ENCODE data around the gene PALM3. TPM values are rescaled to one million over a fixed set of nuclear protein-coding genes. Genes with fewer than 3 reads are reported as not detected.

Gene PALM3
- total RNA-seq, 1 experiment from 2014 or later, result 8.1 TPM

GRCh38 chr19:14080887-14081796, 19.3 kb upstream of the PALM3 start:
- H3K36me3 ChIP-seq (replicated peaks; ENCODE audit: control insufficient read depth, insufficient read depth, low read length), result no peaks in the 10 kb centered on the region
- DNase-seq, result peak; percentile 97
- H3K27me3 ChIP-seq (ENCODE audit: control insufficient read depth, insufficient read depth, low read length), result peaks cover 12% of the 10 kb centered on the region
- peak overlapping the region; percentile 71 for H3K4me3 ChIP-seq (ENCODE audit: insufficient read depth, low read depth, low read length)

- DNase-seq, result no peak
- Histone ChIP-seq H3K4me3 (ENCODE audit: insufficient read depth, low read depth, low read length) (no peak overlapping the region), H3K36me3 (replicated peaks; ENCODE audit: control insufficient read depth, insufficient read depth, low read length) (no peaks in the 10 kb centered on the region), H3K27me3 (ENCODE audit: control insufficient read depth, insufficient read depth, low read length) (peaks cover 25% of the 10 kb centered on the region)
Observed at GRCh38 chr19:14078411-14078810, 16.5 kb upstream of the PALM3 start.

DNA sequence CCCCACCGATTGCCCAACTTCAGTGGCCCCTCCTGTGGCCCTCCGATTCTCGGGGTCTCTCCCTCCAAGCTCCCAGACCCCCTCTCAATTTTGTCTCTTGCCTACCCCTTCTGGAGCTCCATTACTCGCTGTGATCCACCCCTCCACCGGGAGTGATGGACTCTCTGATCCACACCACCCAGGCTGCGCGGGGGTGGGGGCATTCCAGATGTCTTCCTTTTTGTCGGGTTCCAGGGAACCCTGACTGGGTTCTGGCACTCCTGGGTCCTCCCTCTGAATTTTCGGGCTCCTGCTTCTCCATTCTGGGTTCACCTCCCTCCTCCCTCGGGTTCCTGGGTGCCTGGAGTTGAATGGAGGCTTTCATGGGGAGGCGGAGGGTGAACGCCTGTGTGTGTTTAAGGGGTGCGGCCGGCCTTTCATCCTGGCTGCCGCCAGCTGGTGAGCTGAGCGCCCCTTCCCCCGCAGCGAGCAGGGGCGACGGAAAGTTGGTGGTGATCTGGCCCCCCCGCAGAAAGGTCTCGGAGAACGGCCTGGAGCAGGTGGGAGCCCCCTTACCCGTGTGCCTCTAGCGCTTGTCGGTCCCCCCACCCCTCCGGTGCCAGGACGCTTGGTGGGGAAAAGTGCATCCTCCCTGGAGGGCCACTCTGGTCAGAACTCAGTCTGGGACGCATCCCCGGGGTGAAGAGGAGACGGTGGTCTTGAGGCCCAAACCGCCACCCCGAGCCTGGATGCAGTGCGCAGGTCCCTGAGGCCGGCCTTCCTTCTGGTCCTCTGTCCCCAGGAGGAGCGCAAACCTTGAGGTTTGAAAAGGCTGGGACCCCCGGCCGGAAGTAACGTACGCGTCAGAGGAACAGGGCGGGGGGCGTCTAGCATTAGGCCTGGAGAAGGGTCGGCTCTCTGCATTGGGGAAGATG, 12.3 kb upstream of the PALM3 start:
- Histone ChIP-seq H3K36me3 (replicated peaks; ENCODE audit: control insufficient read depth, insufficient read depth, low read length) (no peaks in the 10 kb centered on the region), H3K4me3 (ENCODE audit: insufficient read depth, low read depth, low read length) (peak overlapping the region; percentile 48), H3K27me3 (ENCODE audit: control insufficient read depth, insufficient read depth, low read length) (peaks cover 40% of the 10 kb centered on the region)
- DNase-seq, result peak; percentile 56

DNA sequence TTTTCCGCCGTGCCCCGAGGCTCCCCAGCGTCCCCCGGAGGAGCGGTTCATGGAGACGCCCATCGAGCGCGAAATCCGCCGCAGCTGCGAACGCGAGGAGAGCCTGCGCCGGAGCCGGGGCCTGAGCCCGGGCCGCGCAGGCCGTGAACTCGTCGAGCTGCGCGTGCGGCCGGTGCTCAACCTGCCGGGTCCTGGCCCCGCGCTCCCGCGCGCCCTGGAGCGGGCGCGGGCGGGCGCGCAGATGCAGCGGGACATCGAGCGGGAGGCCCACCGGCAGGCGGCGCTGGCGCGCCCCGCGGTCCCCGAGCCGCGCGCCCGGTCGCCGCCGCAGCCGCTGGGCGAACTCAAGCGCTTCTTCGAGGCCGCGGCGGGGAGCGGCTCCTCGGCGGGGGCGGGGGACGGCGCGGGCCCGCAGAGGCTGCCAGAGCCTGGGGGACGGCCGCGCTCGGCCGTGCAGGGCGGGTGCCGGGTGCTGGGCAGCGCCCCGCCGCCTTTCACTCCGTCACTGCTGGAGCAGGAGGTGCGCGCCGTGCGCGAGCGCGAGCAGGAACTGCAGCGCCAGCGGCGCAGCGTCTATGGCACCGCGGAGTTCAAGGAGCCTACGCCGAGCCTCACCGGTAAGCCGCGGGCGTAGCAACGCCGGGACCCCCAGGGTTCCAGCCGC, 11.5 kb upstream of the PALM3 start:
- peak overlapping the region; percentile 48 for H3K4me3 ChIP-seq (ENCODE audit: insufficient read depth, low read depth, low read length)
- peaks cover 40% of the 10 kb centered on the region for H3K27me3 ChIP-seq (ENCODE audit: control insufficient read depth, insufficient read depth, low read length)
- DNase-seq, result peak; percentile 90
- no peaks in the 10 kb centered on the region for H3K36me3 ChIP-seq (replicated peaks; ENCODE audit: control insufficient read depth, insufficient read depth, low read length)

GRCh38 chr19:14072535-14073260, 10.8 kb upstream of the PALM3 start, which contains the start of gene MISP3:
TSS of gene MISP3 (plus strand) at chr19:14072786. CDS start at chr19:14073310, 524 bp downstream.
- peak; percentile 74 for DNase-seq
- peaks cover 40% of the 10 kb centered on the region for H3K27me3 ChIP-seq (ENCODE audit: control insufficient read depth, insufficient read depth, low read length)
- H3K4me3 ChIP-seq (ENCODE audit: insufficient read depth, low read depth, low read length), result peak within 1 kb of the TSS; percentile 48
- H3K36me3 ChIP-seq (replicated peaks; ENCODE audit: control insufficient read depth, insufficient read depth, low read length), result no peaks in the 10 kb centered on the region

- no peak overlapping the region for H3K4me3 ChIP-seq (ENCODE audit: insufficient read depth, low read depth, low read length)
- H3K27me3 ChIP-seq (ENCODE audit: control insufficient read depth, insufficient read depth, low read length), result peaks cover 38% of the 10 kb centered on the region
- H3K36me3 ChIP-seq (replicated peaks; ENCODE audit: control insufficient read depth, insufficient read depth, low read length), result no peaks in the 10 kb centered on the region
- peak; percentile 7 for DNase-seq
Observed at GRCh38 chr19:14070268-14071050, 8.6 kb upstream of the PALM3 start.

DNA sequence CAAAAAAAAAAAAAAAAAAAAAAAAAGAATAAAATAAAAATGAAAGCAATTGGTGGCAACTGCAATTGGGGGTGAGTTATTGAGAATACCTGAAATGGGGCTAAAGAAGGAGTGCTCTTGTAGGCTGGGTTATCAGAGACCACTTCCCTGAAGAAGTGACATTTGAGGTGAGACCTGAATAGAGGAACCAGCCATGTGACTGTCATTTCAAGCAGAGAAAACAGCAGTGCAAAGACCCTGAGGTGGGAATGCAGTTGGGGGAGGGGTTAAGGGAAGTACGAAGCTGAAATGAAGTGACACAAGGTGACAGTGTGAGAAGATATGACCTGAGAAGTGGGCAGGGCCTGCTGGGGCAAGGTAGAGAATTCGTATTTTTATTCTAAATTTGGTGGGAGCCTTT, 4.3 kb upstream of the PALM3 start:
- peaks cover 3% of the 10 kb centered on the region; the same call in 1 of the 2 replicates for H3K27me3 ChIP-seq (ENCODE audit: control insufficient read depth, insufficient read depth, low read length)
- H3K36me3 ChIP-seq (replicated peaks; ENCODE audit: control insufficient read depth, insufficient read depth, low read length), result no peaks in the 10 kb centered on the region
- H3K4me3 ChIP-seq (ENCODE audit: insufficient read depth, low read depth, low read length), result no peak overlapping the region
- no peak for DNase-seq

DNA sequence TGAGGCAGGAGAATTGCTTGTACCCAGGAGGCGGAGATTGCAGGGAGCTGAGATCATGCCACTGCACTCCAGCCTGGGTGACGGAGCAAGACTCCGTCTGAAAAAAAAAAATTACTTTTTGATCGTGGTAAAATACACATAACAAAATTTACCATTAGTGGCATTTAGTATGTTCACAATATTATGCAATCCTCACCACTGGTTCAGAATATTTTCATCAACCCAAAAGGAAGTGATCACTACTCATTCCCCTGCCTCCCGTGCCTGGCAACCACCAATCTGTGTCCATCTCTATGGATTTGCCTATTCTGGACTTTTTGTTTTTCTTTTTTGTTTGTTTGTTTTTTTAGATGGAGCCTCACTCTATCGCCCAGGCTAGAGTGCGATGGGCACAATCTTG, 1.2 kb upstream of the PALM3 start:
- peaks cover 15% of the 10 kb centered on the region for H3K27me3 ChIP-seq (ENCODE audit: control insufficient read depth, insufficient read depth, low read length)
- no peak for DNase-seq
- no peaks in the 10 kb centered on the region for H3K36me3 ChIP-seq (replicated peaks; ENCODE audit: control insufficient read depth, insufficient read depth, low read length)
- no peak overlapping the region for H3K4me3 ChIP-seq (ENCODE audit: insufficient read depth, low read depth, low read length)

- no peak for DNase-seq
- no peak overlapping the region for H3K4me3 ChIP-seq (ENCODE audit: insufficient read depth, low read depth, low read length)
- H3K36me3 ChIP-seq (replicated peaks; ENCODE audit: control insufficient read depth, insufficient read depth, low read length), result no peaks in the 10 kb centered on the region
- peaks cover 19% of the 10 kb centered on the region for H3K27me3 ChIP-seq (ENCODE audit: control insufficient read depth, insufficient read depth, low read length)
Observed at GRCh38 chr19:14062558-14062855, 631 bp upstream of the PALM3 start.

GRCh38 chr19:14061081-14061749, 661 bp downstream of the PALM3 start:
- H3K4me3 ChIP-seq (ENCODE audit: insufficient read depth, low read depth, low read length), result no peak overlapping the region
- no peaks in the 10 kb centered on the region for H3K36me3 ChIP-seq (replicated peaks; ENCODE audit: control insufficient read depth, insufficient read depth, low read length)
- DNase-seq, result peak; percentile 8
- H3K27me3 ChIP-seq (ENCODE audit: control insufficient read depth, insufficient read depth, low read length), result peaks cover 24% of the 10 kb centered on the region

GRCh38 chr19:14059652-14060155, 2.2 kb downstream of the PALM3 start:
- Histone ChIP-seq H3K36me3 (replicated peaks; ENCODE audit: control insufficient read depth, insufficient read depth, low read length) (no peaks in the 10 kb centered on the region), H3K4me3 (ENCODE audit: insufficient read depth, low read depth, low read length) (no peak overlapping the region)
- peak; percentile 9 for DNase-seq

DNA sequence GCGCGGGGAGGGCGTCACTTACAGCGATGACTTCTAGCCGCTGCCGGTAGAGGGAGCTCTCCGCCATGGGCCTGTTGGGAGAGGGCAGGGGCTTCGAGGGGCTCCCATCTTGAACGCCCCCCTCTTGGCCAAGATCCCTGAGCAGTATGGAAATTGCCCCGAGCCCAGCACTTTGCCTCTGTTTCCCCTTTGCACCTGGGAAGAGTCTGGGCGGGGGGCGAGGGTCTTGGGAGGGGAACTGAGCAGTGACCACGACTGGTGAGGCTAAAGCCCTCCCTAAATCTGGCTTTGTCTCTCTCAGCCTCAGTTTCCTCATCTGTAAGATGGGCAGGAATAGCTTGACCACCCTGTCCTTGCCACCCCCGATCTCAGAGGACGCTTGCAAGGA, 2.8 kb downstream of the PALM3 start:
- no peak overlapping the region for H3K4me3 ChIP-seq (ENCODE audit: insufficient read depth, low read depth, low read length)
- DNase-seq, result peak; percentile 84

More at GRCh38 chr19:14059652-14060155, 2.2 kb downstream of the PALM3 start:
- H3K27me3 ChIP-seq (ENCODE audit: control insufficient read depth, insufficient read depth, low read length), result peaks cover 24% of the 10 kb centered on the region

More for the DNA sequence above, 2.8 kb downstream of the PALM3 start:
- Histone ChIP-seq H3K27me3 (ENCODE audit: control insufficient read depth, insufficient read depth, low read length) (peaks cover 24% of the 10 kb centered on the region), H3K36me3 (replicated peaks; ENCODE audit: control insufficient read depth, insufficient read depth, low read length) (no peaks in the 10 kb centered on the region)
